GM13977 (cell line): ENCODE results near the gene GGT6.
A peak's percentile ranks its signal among the peaks of the same experiment; 100 is the strongest.

Source experiments
- DNase-seq: peaks from one replicate; pipeline ENCODE4 v3.0.0; 2012; ENCODE audit warnings: low spot score
- in situ Hi-C: fragments of 300-500 bp; cut with MboI; formaldehyde crosslinking; loops from one replicate; pipeline ENCODE4 v1.12.0; 2022; ENCODE audit warnings: low sequenced_read_pairs, low pct_unique_long_range_greater_than_20kb, mixed read lengths, inconsistent platforms; ENCODE audit not compliant: unreplicated experiment
- TF ChIP-seq, protein P1 (sequence below): IDR thresholded peaks from 2 replicates; pipeline ENCODE4 v1.5.1; 2012; ENCODE audit warnings: mild to moderate bottlenecking, control low read depth; ENCODE audit not compliant: insufficient read depth; ENCODE audit errors: extremely low read depth, missing control alignments

The GGT6 gene

DNA sequence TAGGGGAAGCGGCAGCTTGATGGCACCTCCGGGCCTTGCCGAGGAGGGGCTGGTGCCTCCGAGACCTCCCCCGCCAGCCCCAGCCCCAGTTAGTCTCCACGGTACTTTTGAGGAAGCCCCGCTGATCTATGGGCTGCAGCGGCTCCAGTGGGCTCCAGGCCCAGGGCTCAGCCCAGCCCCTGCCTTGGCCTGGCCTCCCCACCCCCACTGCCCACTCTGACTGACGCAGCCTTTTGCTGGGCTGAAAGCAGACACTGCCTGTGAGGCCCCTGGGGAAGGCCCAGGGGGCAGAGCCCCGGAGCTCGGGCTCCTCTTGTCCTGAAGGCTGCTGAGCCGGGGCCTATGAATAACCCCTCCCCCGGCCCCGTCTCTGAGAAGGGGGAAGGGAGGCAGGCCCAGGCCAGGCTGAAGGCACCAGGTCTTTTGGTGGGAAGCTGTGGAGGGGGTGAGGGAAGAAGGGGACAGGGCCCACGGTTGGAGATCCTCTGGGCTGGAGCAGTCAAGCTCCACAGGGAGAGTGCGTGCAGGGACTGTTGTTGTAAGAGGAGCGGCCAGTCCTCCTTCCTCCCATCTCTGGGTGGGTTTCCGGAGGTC lies 16.4 kb upstream of the GGT6 start:
- in situ Hi-C loops, result loop anchor here (10.0 kb wide), 1 partner anchor 48 kb away; no protein-coding TSS in a partner anchor
- TF ChIP-seq, protein P1, sequence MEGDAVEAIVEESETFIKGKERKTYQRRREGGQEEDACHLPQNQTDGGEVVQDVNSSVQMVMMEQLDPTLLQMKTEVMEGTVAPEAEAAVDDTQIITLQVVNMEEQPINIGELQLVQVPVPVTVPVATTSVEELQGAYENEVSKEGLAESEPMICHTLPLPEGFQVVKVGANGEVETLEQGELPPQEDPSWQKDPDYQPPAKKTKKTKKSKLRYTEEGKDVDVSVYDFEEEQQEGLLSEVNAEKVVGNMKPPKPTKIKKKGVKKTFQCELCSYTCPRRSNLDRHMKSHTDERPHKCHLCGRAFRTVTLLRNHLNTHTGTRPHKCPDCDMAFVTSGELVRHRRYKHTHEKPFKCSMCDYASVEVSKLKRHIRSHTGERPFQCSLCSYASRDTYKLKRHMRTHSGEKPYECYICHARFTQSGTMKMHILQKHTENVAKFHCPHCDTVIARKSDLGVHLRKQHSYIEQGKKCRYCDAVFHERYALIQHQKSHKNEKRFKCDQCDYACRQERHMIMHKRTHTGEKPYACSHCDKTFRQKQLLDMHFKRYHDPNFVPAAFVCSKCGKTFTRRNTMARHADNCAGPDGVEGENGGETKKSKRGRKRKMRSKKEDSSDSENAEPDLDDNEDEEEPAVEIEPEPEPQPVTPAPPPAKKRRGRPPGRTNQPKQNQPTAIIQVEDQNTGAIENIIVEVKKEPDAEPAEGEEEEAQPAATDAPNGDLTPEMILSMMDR, result no peak
- no peak for DNase-seq

DNA sequence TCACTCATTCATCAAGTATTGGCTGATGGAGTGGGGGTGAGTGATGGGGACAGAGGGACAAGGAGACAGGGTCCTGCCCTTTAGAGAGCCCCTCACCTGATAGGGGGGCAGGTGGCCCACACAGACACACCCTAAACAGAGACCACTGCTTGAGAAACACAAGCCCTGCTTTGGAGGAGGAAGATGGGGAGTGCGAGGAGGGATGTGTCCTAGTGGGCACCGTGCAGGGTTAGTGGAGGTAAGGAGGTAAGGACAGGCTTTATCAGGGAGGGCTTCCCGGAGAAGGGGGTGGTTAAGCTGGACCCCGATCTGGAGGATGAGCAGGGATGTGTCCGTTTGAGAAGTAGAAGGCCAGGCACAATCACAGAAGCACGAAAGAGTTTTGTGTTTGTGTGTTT lies 15.8 kb upstream of the GGT6 start:
- no peak for DNase-seq
- in situ Hi-C loops, result loop anchor here (10.0 kb wide), 1 partner anchor 49 kb away; no protein-coding TSS in a partner anchor
- TF ChIP-seq, protein P1, result no peak

DNA sequence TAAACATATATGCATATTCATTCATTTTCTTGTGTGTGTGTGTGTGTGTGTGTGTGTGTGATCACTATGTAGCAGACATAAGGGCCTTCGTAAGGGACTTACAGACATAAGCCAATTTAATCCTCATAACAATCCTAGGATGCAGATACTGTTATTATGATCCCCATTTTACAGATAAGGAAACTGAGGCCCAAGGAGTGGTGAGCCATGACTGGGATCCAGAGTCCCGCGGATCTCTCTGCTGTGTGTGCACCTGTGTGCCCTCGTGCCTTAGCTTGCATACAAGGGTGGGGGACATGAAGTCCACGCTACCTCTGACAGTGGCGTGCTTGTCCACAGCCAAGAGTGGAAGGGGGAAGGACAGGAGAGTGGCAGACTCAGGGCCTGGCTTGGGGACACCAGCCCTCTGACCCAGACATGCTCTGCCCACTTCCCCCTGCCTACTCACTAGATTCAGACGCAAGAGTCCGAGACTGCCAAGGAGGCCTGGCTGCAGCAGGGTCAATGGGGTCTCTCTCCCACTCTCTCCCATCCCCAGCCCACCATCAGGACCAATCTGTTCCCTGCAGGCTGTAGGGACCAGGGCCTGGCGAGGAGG lies 14.2 kb upstream of the GGT6 start:
- in situ Hi-C loops, result loop anchor here (10.0 kb wide), 1 partner anchor 50 kb away; no protein-coding TSS in a partner anchor
- TF ChIP-seq, protein P1, result no peak
- no peak for DNase-seq

DNA sequence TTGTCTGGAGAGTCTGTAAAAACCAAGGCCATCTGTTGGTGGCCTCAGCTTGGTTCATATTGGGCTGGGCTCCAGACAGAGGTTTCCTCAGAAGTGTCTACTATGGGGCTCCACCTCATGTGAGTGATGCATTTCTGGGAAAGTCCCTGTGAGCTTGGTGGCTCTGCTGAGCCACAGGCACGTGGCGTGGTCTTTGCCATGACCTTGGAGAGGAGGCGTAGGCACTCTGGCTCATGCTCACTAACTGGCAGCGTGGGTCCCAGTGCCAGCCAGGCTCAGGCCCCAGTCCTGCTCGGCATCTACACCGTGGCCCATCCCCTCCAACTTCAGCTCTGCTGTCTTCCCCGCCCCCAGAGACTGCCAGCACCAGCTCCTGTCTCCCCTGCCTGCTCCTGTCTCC lies 13.3 kb upstream of the GGT6 start:
- TF ChIP-seq, protein P1, result no peak
- DNase-seq, result peak; percentile 76
- in situ Hi-C loops, result loop anchor here (10.0 kb wide), 1 partner anchor 51 kb away; no protein-coding TSS in a partner anchor

DNA sequence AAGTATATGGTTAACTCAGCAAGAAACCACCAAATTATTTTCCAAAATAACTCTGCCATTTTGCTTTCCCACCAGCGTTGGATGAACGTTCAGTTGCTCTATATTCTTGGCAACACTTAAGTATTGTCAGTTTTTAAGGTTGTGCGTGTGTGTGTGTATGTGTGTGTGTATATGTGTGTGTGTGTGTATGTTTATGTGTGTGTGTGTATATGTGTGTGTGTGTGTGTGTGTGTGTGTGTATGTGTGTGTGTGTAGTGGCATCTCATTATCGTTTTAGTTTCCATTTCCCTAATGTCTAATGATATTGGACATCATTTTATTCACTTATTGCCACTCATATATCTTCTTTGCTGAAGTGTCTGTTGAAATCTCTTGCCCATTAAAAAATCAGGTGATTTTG lies 12.7 kb upstream of the GGT6 start:
- TF ChIP-seq, protein P1, result no peak
- no peak for DNase-seq
- in situ Hi-C loops, result loop anchor here (10.0 kb wide), 1 partner anchor 52 kb away; no protein-coding TSS in a partner anchor

DNA sequence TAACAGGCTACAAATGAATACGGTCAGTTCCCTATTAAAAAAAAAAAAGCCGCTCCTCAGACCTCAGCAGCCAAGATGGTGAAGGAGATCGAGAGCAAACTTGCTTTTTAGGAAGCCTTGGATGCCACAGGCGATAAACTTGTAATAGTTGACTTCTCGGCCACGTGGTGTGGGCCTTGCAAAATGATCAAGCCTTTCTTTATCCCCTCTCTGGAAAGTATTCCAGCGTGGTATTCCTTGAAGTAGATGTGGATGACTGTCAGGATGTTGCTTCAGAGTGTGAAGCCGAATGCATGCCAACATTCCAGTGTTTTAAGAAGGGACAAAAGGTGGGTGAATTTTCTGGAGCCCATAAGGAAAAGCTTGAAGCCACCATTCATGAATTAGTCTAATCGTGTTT lies 11.8 kb upstream of the GGT6 start:
- DNase-seq, result no peak
- TF ChIP-seq, protein P1, result no peak
- in situ Hi-C loops, result loop anchor here (10.0 kb wide), 1 partner anchor 53 kb away; no protein-coding TSS in a partner anchor
